ENCODE data around the gene CLCNKB. TPM values are rescaled to one million over a fixed set of nuclear protein-coding genes. Genes with fewer than 3 reads are reported as not detected.

Gene CLCNKB
- total RNA-seq, 2 experiments from 2014 or later, result not detected

DNA sequence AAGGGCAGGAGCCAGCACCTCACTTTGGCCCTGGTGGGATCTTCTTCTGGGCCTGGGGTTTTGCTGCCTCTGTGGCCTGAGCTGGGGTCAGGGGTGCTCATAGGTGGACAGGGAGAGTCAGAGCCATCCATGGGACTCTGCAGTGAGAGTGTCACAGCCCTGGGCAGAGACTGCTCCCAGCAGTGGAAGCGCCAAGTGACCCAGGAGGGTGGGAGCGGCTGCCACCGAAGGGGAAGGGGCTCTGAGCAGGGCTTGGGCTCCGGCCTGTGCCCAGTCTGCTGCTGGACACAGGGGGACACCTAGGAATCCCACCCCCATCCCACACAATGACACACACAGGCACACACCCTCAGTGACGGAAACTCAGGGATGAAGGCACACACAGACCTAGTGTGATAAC, 368 bp downstream of the CLCNKB start:
- Mint-ChIP-seq H3K27ac (no peak overlapping the region), H3K4me3 (no peak overlapping the region), H3K4me1 (ENCODE audit: low read depth) (no peaks in the 10 kb centered on the region), H3K27me3 (peaks cover 7% of the 10 kb centered on the region), H3K36me3 (ENCODE audit: low read depth) (no peaks in the 10 kb centered on the region), H3K9me3 (no peaks in the 10 kb centered on the region)
- ATAC-seq (ENCODE audit: poor library complexity) (no peak), DNase-seq (no peak)
- Histone ChIP-seq H3K9me3 (ENCODE audit: control insufficient read depth in 1 of 2, insufficient read depth in 1 of 2, low read length in 2 of 2) (no peaks in the 10 kb centered on the region), H3K4me1 (ENCODE audit: insufficient read depth, low read length) (peaks cover 6% of the 10 kb centered on the region), H3K27ac (ENCODE audit: low read depth in 1 of 2, low read length in 2 of 2) (no peak overlapping the region), H3K4me3 (ENCODE audit: low read length) (no peak overlapping the region), H3K27me3 (ENCODE audit: control insufficient read depth in 1 of 2, insufficient read depth in 2 of 2, low read length in 2 of 2) (peaks cover 2 to 4% of the 10 kb centered on the region in 2 experiments), H3K36me3 (ENCODE audit: insufficient read depth, low read length) (no peaks in the 10 kb centered on the region)
- CTCF ChIA-PET, result no interaction called here
- TF ChIP-seq, protein P1, sequence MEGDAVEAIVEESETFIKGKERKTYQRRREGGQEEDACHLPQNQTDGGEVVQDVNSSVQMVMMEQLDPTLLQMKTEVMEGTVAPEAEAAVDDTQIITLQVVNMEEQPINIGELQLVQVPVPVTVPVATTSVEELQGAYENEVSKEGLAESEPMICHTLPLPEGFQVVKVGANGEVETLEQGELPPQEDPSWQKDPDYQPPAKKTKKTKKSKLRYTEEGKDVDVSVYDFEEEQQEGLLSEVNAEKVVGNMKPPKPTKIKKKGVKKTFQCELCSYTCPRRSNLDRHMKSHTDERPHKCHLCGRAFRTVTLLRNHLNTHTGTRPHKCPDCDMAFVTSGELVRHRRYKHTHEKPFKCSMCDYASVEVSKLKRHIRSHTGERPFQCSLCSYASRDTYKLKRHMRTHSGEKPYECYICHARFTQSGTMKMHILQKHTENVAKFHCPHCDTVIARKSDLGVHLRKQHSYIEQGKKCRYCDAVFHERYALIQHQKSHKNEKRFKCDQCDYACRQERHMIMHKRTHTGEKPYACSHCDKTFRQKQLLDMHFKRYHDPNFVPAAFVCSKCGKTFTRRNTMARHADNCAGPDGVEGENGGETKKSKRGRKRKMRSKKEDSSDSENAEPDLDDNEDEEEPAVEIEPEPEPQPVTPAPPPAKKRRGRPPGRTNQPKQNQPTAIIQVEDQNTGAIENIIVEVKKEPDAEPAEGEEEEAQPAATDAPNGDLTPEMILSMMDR (IDR thresholded peaks at IDR 0.05), result no peak
- POLR2A ChIA-PET, result no interaction called here
- intact Hi-C loops (cut with DNase I, micrococcal nuclease), result no loop called here

DNA sequence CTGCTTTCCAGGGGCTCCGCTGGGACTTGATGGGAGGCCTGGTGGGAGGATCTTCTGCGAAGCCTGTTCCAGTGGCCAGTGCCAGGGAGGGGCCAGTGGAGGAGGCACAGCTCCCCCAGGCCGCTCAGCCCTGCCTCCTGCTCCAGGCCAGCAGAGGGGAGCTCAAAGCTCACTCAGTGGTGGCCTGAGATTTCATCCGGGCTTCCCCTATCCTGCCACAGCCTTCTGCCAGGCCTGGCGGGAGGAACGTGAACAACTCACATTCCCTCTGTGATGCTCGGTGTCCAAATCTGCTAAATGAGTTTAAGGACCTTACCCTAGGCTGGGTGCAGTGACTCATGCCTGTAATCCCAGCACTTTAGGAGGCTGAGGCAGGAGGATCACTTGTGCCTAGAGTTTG, 3.3 kb downstream of the CLCNKB start:
- Histone ChIP-seq H3K36me3 (ENCODE audit: insufficient read depth, low read length) (no peaks in the 10 kb centered on the region), H3K4me1 (ENCODE audit: insufficient read depth, low read length) (peaks cover 8% of the 10 kb centered on the region), H3K27ac (ENCODE audit: low read depth in 1 of 2, low read length in 2 of 2) (no peak overlapping the region), H3K4me3 (ENCODE audit: low read length) (no peak overlapping the region), H3K9me3 (ENCODE audit: control insufficient read depth in 1 of 2, insufficient read depth in 1 of 2, low read length in 2 of 2) (no peaks in the 10 kb centered on the region), H3K27me3 (ENCODE audit: control insufficient read depth in 1 of 2, insufficient read depth in 2 of 2, low read length in 2 of 2) (peaks cover 4 to 11% of the 10 kb centered on the region in 2 experiments)
- TF ChIP-seq, protein P1 (IDR thresholded peaks at IDR 0.05), result no peak
- DNase-seq, result no peak
- no peak overlapping the region for H3K4me3 Mint-ChIP-seq
- no peaks in the 10 kb centered on the region for H3K36me3 Mint-ChIP-seq (ENCODE audit: low read depth)
- H3K4me1 Mint-ChIP-seq (ENCODE audit: low read depth), result no peaks in the 10 kb centered on the region
- POLR2A ChIA-PET, result no interaction called here
- no peak for ATAC-seq (ENCODE audit: poor library complexity)
- CTCF ChIA-PET, result no interaction called here
- no peak overlapping the region for H3K27ac Mint-ChIP-seq
- peaks cover 21% of the 10 kb centered on the region for H3K27me3 Mint-ChIP-seq
- intact Hi-C loops (cut with DNase I, micrococcal nuclease), result no loop called here
- H3K9me3 Mint-ChIP-seq, result no peaks in the 10 kb centered on the region

DNA sequence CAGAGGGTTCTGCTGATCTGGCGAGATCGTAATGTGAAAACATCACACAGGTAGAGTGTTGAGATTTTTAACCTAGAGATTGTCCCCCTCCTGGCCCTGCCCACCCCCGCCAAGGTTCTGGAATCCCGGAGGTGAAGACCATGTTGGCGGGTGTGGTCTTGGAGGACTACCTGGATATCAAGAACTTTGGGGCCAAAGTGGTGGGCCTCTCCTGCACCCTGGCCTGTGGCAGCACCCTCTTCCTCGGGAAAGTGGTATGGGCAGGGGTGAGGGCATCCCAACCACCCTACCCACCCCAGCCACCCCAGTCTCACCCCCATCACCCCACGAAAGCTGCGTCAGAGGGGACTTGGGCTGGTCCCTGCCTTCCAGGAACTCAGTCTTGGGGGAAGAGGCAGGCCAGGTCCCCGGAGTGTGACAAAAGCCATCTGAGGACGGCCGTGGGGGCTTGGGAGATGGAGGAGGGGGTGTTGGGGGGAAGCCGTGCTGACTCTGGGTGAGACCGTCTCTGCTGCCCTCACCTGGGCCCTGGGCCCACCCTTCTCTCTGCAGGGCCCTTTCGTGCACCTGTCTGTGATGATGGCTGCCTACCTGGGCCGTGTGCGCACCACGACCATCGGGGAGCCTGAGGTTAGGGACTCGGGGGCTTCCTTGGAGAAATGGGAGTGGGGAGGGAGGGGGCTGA, 4.4 kb downstream of the CLCNKB start:
- H3K27ac Mint-ChIP-seq, result no peak overlapping the region
- ATAC-seq (ENCODE audit: poor library complexity), result no peak
- Histone ChIP-seq H3K27me3 (ENCODE audit: control insufficient read depth in 1 of 2, insufficient read depth in 2 of 2, low read length in 2 of 2) (peaks cover 4 to 11% of the 10 kb centered on the region in 2 experiments), H3K36me3 (ENCODE audit: insufficient read depth, low read length) (no peaks in the 10 kb centered on the region), H3K9me3 (ENCODE audit: control insufficient read depth in 1 of 2, insufficient read depth in 1 of 2, low read length in 2 of 2) (no peaks in the 10 kb centered on the region), H3K4me3 (ENCODE audit: low read length) (no peak overlapping the region), H3K4me1 (ENCODE audit: insufficient read depth, low read length) (peaks cover 8% of the 10 kb centered on the region), H3K27ac (ENCODE audit: low read depth in 1 of 2, low read length in 2 of 2) (no peak overlapping the region)
- H3K4me1 Mint-ChIP-seq (ENCODE audit: low read depth), result no peaks in the 10 kb centered on the region
- H3K27me3 Mint-ChIP-seq, result peaks cover 21% of the 10 kb centered on the region
- intact Hi-C loops (cut with DNase I, micrococcal nuclease), result no loop called here
- no peaks in the 10 kb centered on the region for H3K9me3 Mint-ChIP-seq
- TF ChIP-seq, protein P1 (IDR thresholded peaks at IDR 0.05), result no peak
- ChIA-PET CTCF (no interaction called here), POLR2A (no interaction called here)
- H3K4me3 Mint-ChIP-seq, result peak overlapping the region; percentile 14
- no peak for DNase-seq
- no peaks in the 10 kb centered on the region for H3K36me3 Mint-ChIP-seq (ENCODE audit: low read depth)

All from CD4-positive, alpha-beta T cell (primary cell).